Neural cell (in vitro differentiated cells): Measurements from ENCODE around the gene MACROH2A2. TPM values are rescaled to one million over a fixed set of nuclear protein-coding genes. Genes with fewer than 3 reads are reported as not detected.
"Not testable (repeated sequence)": the region's sequence is repeated elsewhere in the genome, so short reads cannot be mapped to it uniquely, and the experiment has no call there.

ENCODE experiments used
- H2AFZ ChIP-seq: fragments of 200-600, 300-800 bp; sonication (generic), shearing (Covaris generic); 2 replicates; pipeline ENCODE4 v1.6.0; 2014; ENCODE audit warnings: low read depth, mild to moderate bottlenecking, antibody characterized with exemption, low read length, moderate library complexity
- H3F3A ChIP-seq: fragments of 200-600 bp; shearing (Covaris generic); 2 replicates; pipeline ENCODE4 v1.6.1; 2016; ENCODE audit warnings: mild to moderate bottlenecking, moderate library complexity, mixed read lengths, antibody characterized with exemption, low read length; ENCODE audit not compliant: insufficient read depth, poor library complexity, severe bottlenecking
- H3K27ac ChIP-seq: fragments of 200-600, 300-800 bp; sonication (generic), shearing (Covaris generic); 2 replicates; pipeline ENCODE4 v1.5.1; 2014; ENCODE audit warnings: mild to moderate bottlenecking, low read length, moderate library complexity
- H3K27me3 ChIP-seq: fragments of 300-800, 200-600 bp; sonication (generic), shearing (Covaris generic); 2 replicates; pipeline ENCODE4 v1.6.0; 2014; ENCODE audit warnings: mild to moderate bottlenecking, low read depth, low read length, moderate library complexity; ENCODE audit not compliant: insufficient read depth
- H3K36me3 ChIP-seq: fragments of 300-800, 200-600 bp; sonication (generic), shearing (Covaris generic); 2 replicates; pipeline ENCODE4 v1.5.1; 2014; ENCODE audit warnings: mild to moderate bottlenecking, antibody characterized with exemption, low read length, moderate library complexity; ENCODE audit not compliant: insufficient read depth
- H3K4me2 ChIP-seq: fragments of 300-800, 200-600 bp; sonication (generic), shearing (Covaris generic); 2 replicates; pipeline ENCODE4 v1.6.0; 2014; ENCODE audit warnings: mild to moderate bottlenecking, low read length
- H3K4me3 ChIP-seq: fragments of 300-800, 200-600 bp; sonication (generic), shearing (Covaris generic); 2 replicates; pipeline ENCODE4 v1.5.1; 2014; ENCODE audit warnings: mild to moderate bottlenecking, low read length, moderate library complexity
- H3K79me2 ChIP-seq: fragments of 200-600 bp; shearing (Covaris generic); replicated peaks from 2 replicates; pipeline ENCODE4 v1.6.0; 2014; ENCODE audit warnings: mild to moderate bottlenecking, low read length, moderate library complexity; ENCODE audit not compliant: insufficient read depth
- H3K9ac ChIP-seq: fragments of 300-800, 200-600 bp; sonication (generic), shearing (Covaris generic); 2 replicates; pipeline ENCODE4 v1.6.1; 2016; ENCODE audit warnings: mild to moderate bottlenecking, low read length, mixed read lengths
- H3K9me2 ChIP-seq: fragments of 200-600 bp; shearing (Covaris generic); 2 replicates; pipeline ENCODE4 v1.6.1; 2016; ENCODE audit warnings: mild to moderate bottlenecking, low read length, mixed read lengths; ENCODE audit not compliant: insufficient read depth
- H3K9me3 ChIP-seq: fragments of 200-600, 300-800 bp; sonication (generic), shearing (Covaris generic); 2 replicates; pipeline ENCODE4 v1.6.1; 2016; ENCODE audit warnings: mild to moderate bottlenecking, mixed run types, low read length, moderate library complexity, mixed read lengths
- H4K20me1 ChIP-seq: fragments of 200-600 bp; shearing (Covaris generic); 2 replicates; pipeline ENCODE4 v1.6.1; 2016; ENCODE audit warnings: mild to moderate bottlenecking, mixed run types; ENCODE audit not compliant: insufficient read depth
- EP300 ChIP-seq: fragments of 450-650 bp; conservative IDR thresholded peaks from 2 replicates; pipeline ENCODE4 v1.6.1; 2014; ENCODE audit warnings: antibody characterized with exemption, mild to moderate bottlenecking, moderate library complexity; ENCODE audit not compliant: poor library complexity, severe bottlenecking
- EZH2 ChIP-seq: fragments of 200-600, 300-800 bp; shearing (Covaris generic), sonication (generic); IDR thresholded peaks from 2 replicates; pipeline ENCODE4 v1.6.1; 2014; ENCODE audit warnings: antibody characterized with exemption, low read length, borderline replicate concordance, mild to moderate bottlenecking; ENCODE audit not compliant: insufficient read depth, poor library complexity, severe bottlenecking
- MXI1 ChIP-seq: fragments of 450-650 bp; conservative IDR thresholded peaks from 2 replicates; pipeline ENCODE4 v1.6.1; 2014; ENCODE audit warnings: antibody characterized with exemption, mild to moderate bottlenecking; ENCODE audit not compliant: poor library complexity, severe bottlenecking
- RAD21 ChIP-seq: fragments of 450-650 bp; conservative IDR thresholded peaks from 2 replicates; pipeline ENCODE4 v1.6.1; 2014; ENCODE audit warnings: antibody characterized with exemption, mild to moderate bottlenecking, moderate library complexity
- SMC3 ChIP-seq: fragments of 450-650 bp; conservative IDR thresholded peaks from 2 replicates; pipeline ENCODE4 v1.6.1; 2014; ENCODE audit warnings: antibody characterized with exemption, mild to moderate bottlenecking, moderate library complexity; ENCODE audit not compliant: poor library complexity
- TAF1 ChIP-seq: IDR thresholded peaks from 2 replicates; pipeline ENCODE4 v1.6.1; 2012; ENCODE audit warnings: low read depth
- polyA plus RNA-seq: library from polyadenylated mRNA; depleted of rRNA; stranded (reverse); fragments of >200 nt; gene quantifications from 2 replicates; pipeline ENCODE4 v1.2.3, GENCODE V29; 2014
- TF ChIP-seq, protein P1 (sequence below): fragments of 450-650 bp; IDR thresholded peaks from 2 replicates; pipeline ENCODE4 v1.5.1; 2014; ENCODE audit warnings: antibody characterized with exemption, mild to moderate bottlenecking, moderate library complexity; ENCODE audit not compliant: poor library complexity, severe bottlenecking
- TF ChIP-seq, protein P2 (sequence below): IDR thresholded peaks from 2 replicates; pipeline ENCODE4 v1.6.1; 2012; ENCODE audit warnings: borderline replicate concordance

Gene MACROH2A2
- polyA plus RNA-seq, 1 donor from 2014 or later = 173 TPM

DNA sequence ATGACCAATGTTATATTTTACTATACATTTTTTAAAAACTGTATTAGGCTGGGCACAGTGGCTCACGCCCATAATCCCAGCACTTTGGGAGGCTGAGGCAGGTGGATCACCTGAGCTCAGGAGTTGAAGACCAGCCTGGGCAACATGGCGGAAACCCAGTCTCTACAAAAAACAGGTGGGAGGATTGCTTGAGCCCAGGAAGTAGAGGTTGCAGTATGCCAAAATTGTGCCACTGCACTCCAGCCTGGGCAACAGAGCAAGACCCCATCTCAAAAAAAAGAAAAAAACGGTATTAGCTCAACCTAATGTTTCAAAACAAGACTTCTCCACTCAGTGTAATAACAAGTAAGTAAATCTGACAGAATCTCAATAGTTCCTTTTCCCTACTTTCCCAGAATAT is 106.7 kb downstream of the MACROH2A2 start:
- not testable (repeated sequence) for H4K20me1 ChIP-seq, H3K9ac ChIP-seq, H3F3A ChIP-seq, H2AFZ ChIP-seq, H3K9me3 ChIP-seq, H3K27ac ChIP-seq, H3K4me3 ChIP-seq, H3K4me2 ChIP-seq, H3K9me2 ChIP-seq, H3K27me3 ChIP-seq, H3K36me3 ChIP-seq
- peaks cover 41% of the 10 kb centered on the region for H3K79me2 ChIP-seq

DNA sequence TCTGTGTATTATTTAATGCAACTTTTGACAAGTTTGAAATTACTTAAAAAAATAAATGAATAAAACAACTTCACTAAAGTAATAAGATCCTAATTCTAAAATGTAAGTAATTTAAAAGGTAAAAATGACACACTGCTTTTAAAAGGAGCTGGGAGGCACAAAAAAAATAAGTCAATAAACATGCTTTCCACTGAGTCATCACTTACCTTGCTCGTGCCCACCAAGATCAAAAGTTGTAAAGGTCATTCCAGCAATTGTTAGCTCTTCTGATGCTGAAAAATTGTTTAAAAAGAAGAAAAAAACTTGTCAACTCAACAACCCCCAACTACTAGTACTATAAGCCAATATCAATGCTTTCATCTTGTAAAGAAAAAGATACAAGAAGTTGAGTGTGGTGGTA is 108.2 kb downstream of the MACROH2A2 start:
- Histone ChIP-seq H3K79me2 (peaks cover 50% of the 10 kb centered on the region), H3K4me2 (no peak overlapping the region), H2AFZ (no peak overlapping the region), H3K9me3 (no peaks in the 10 kb centered on the region), H3F3A (no peaks in the 10 kb centered on the region), H4K20me1 (no peaks in the 10 kb centered on the region), H3K9me2 (no peaks in the 10 kb centered on the region), H3K36me3 (no peaks in the 10 kb centered on the region), H3K4me3 (no peak overlapping the region), H3K27ac (no peak overlapping the region), H3K9ac (no peak overlapping the region), H3K27me3 (no peaks in the 10 kb centered on the region)
- TF ChIP-seq, protein P1, sequence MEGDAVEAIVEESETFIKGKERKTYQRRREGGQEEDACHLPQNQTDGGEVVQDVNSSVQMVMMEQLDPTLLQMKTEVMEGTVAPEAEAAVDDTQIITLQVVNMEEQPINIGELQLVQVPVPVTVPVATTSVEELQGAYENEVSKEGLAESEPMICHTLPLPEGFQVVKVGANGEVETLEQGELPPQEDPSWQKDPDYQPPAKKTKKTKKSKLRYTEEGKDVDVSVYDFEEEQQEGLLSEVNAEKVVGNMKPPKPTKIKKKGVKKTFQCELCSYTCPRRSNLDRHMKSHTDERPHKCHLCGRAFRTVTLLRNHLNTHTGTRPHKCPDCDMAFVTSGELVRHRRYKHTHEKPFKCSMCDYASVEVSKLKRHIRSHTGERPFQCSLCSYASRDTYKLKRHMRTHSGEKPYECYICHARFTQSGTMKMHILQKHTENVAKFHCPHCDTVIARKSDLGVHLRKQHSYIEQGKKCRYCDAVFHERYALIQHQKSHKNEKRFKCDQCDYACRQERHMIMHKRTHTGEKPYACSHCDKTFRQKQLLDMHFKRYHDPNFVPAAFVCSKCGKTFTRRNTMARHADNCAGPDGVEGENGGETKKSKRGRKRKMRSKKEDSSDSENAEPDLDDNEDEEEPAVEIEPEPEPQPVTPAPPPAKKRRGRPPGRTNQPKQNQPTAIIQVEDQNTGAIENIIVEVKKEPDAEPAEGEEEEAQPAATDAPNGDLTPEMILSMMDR = no peak
- TF ChIP-seq SMC3 (no peak), TAF1 (no peak), EZH2 (no peak), RAD21 (no peak), EP300 (no peak), MXI1 (no peak)
- TF ChIP-seq, protein P2, sequence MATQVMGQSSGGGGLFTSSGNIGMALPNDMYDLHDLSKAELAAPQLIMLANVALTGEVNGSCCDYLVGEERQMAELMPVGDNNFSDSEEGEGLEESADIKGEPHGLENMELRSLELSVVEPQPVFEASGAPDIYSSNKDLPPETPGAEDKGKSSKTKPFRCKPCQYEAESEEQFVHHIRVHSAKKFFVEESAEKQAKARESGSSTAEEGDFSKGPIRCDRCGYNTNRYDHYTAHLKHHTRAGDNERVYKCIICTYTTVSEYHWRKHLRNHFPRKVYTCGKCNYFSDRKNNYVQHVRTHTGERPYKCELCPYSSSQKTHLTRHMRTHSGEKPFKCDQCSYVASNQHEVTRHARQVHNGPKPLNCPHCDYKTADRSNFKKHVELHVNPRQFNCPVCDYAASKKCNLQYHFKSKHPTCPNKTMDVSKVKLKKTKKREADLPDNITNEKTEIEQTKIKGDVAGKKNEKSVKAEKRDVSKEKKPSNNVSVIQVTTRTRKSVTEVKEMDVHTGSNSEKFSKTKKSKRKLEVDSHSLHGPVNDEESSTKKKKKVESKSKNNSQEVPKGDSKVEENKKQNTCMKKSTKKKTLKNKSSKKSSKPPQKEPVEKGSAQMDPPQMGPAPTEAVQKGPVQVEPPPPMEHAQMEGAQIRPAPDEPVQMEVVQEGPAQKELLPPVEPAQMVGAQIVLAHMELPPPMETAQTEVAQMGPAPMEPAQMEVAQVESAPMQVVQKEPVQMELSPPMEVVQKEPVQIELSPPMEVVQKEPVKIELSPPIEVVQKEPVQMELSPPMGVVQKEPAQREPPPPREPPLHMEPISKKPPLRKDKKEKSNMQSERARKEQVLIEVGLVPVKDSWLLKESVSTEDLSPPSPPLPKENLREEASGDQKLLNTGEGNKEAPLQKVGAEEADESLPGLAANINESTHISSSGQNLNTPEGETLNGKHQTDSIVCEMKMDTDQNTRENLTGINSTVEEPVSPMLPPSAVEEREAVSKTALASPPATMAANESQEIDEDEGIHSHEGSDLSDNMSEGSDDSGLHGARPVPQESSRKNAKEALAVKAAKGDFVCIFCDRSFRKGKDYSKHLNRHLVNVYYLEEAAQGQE = no peak

Other genes starting within 250 kb of the MACROH2A2 start
- 0.42 and 0.78 TPM in 2 replicates for gene AIFM2, start 80.0 kb downstream of the MACROH2A2 start, polyA plus RNA-seq
- gene TYSND1, start 93.9 kb downstream of the MACROH2A2 start, polyA plus RNA-seq = 10.3 and 14.1 TPM in 2 replicates
- 107 and 118 TPM in 2 replicates for gene SAR1A, start 117.7 kb downstream of the MACROH2A2 start, polyA plus RNA-seq
- gene PPA1, start 180.6 kb downstream of the MACROH2A2 start, polyA plus RNA-seq = 301 and 402 TPM in 2 replicates
- gene NPFFR1, start 231.2 kb downstream of the MACROH2A2 start, polyA plus RNA-seq = 0.07 TPM in 1 of 2 replicates, not detected in the other